Upper lobe of left lung (tissue), 6 donors: ENCODE data around the gene CXCL1. TPM values are rescaled to one million over a fixed set of nuclear protein-coding genes. Genes with fewer than 3 reads are reported as not detected.
A peak's percentile ranks its signal among the peaks of the same experiment; 100 is the strongest.

Experiments used
- ATAC-seq, 2 donors: fragments of 200-7000 bp; cut with Tn5 transposase; one replicate each; pipeline ENCODE4 v1.9.1; 2022; ENCODE audit warnings: mild to moderate bottlenecking in 2 of 2, moderate library complexity in 2 of 2; ENCODE audit not compliant: low FRiP score in 2 of 2
- DNase-seq, 2 donors: peaks; one replicate each; pipeline ENCODE4 v3.0.0-alpha.2; 2019 to 2020
- H3K27ac ChIP-seq, 4 donors: fragments of 200-600 bp; sonication (generic); one replicate each; pipeline ENCODE4 v1.5.1; 2016 to 2019
- H3K27me3 ChIP-seq, 4 donors: fragments of 200-600 bp; sonication (generic); one replicate each; pipeline ENCODE4 v1.5.1; 2017 to 2019
- H3K36me3 ChIP-seq, 4 donors: fragments of 200-600 bp; sonication (generic); one replicate each; pipeline ENCODE4 v1.5.1; 2016 to 2019
- H3K4me1 ChIP-seq, 4 donors: fragments of 200-600 bp; sonication (generic); one replicate each; pipeline ENCODE4 v1.5.1; 2018 to 2019
- H3K4me3 ChIP-seq, 4 donors: fragments of 200-600 bp; sonication (generic); one replicate each; pipeline ENCODE4 v1.5.1; 2017 to 2019; ENCODE audit warnings: mild to moderate bottlenecking in 2 of 4, moderate library complexity in 1 of 4
- H3K9me3 ChIP-seq, 4 donors: fragments of 200-600 bp; sonication (generic); one replicate each; pipeline ENCODE4 v1.5.1; 2018 to 2019
- EP300 ChIP-seq, 4 donors: sonication (generic); formaldehyde crosslinking; IDR thresholded peaks; one replicate each; pipeline ENCODE4 v1.5.1; 2017; ENCODE audit warnings: antibody characterized with exemption in 4 of 4, control low read depth in 2 of 4
- POLR2A ChIP-seq, 4 donors: fragments of 450-650 bp; IDR thresholded peaks; one replicate each; pipeline ENCODE4 v1.5.1; 2016 to 2017; ENCODE audit warnings: antibody characterized with exemption in 4 of 4, mild to moderate bottlenecking in 2 of 4
- POLR2AphosphoS5 ChIP-seq, 2 donors: sonication (generic); formaldehyde crosslinking; IDR thresholded peaks; one replicate each; pipeline ENCODE4 v1.5.1; 2017; ENCODE audit warnings: antibody characterized with exemption in 2 of 2
- WGBS, 2 donors: methylation state at CpG; one replicate each; pipeline ENCODE4 v1.1.5; 2017 to 2018; 5-methylcytosine and 5-hydroxymethylcytosine counted together
- total RNA-seq, 6 donors: library from RNA; depleted of rRNA in 4 of 6; stranded (reverse); fragments of >200 nt in 4 of 6; gene quantifications; one replicate each; pipeline versions ENCODE4 v1.1.0 to v1.2.1, GENCODE V29; 2016 to 2021
- TF ChIP-seq, protein P1 (sequence below), 6 experiments: fragments of 450-650 bp in 4 of 6; fragments of 200-600 bp in 2 of 6; sonication (generic) in 2 of 6; IDR thresholded peaks; one replicate each; pipeline ENCODE4 v1.5.1; 2016 to 2019; ENCODE audit warnings: antibody characterized with exemption in 6 of 6
- donor health status: DM: no; HTN: no; CAD: no; lungs with moderate emphysema.
- donor health status: DM: no; HTN: yes; CAD: no; lungs with severe emphysema.

The CXCL1 gene
- total RNA-seq, 6 donors from 2014 or later: 4.3 to 40.0 (median 12.1) TPM

DNA sequence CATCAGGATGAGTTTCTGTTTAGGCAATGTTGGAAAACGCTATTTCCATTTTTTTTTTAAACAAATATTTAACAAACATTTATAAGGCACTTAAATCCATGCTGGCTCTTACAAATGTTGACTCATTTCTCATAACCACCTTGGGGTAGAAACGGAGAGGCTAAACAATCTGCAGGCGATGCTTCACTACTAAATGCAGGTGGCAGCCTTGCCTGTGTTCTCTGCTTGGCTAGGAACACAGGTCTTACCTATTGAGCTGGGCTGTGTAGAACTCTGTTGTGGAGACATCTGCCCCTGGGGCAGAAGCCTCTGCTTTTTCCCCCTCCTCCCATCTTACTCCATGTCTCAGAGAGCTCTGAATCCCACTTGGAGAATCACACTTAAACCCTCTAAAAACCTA lies 1.4 kb upstream of the CXCL1 start:
- no peaks in the 10 kb centered on the region for H3K9me3 ChIP-seq
- ATAC-seq (no peak), DNase-seq (peak in 1 of 2 donors; percentile 70)
- no peaks in the 10 kb centered on the region for H3K36me3 ChIP-seq
- H3K27ac ChIP-seq: no peak overlapping the region
- WGBS, 2 donors: 64 to 73% methylated on average over 3 of the region's 3 CpGs
- H3K4me3 ChIP-seq: no peak overlapping the region
- peaks cover 16 to 32% (median 21%) of the 10 kb centered on the region in 4 donors for H3K4me1 ChIP-seq
- TF ChIP-seq, protein P1, sequence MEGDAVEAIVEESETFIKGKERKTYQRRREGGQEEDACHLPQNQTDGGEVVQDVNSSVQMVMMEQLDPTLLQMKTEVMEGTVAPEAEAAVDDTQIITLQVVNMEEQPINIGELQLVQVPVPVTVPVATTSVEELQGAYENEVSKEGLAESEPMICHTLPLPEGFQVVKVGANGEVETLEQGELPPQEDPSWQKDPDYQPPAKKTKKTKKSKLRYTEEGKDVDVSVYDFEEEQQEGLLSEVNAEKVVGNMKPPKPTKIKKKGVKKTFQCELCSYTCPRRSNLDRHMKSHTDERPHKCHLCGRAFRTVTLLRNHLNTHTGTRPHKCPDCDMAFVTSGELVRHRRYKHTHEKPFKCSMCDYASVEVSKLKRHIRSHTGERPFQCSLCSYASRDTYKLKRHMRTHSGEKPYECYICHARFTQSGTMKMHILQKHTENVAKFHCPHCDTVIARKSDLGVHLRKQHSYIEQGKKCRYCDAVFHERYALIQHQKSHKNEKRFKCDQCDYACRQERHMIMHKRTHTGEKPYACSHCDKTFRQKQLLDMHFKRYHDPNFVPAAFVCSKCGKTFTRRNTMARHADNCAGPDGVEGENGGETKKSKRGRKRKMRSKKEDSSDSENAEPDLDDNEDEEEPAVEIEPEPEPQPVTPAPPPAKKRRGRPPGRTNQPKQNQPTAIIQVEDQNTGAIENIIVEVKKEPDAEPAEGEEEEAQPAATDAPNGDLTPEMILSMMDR (IDR thresholded peaks at IDR 0.05): no peak
- no peak for TF ChIP-seq POLR2A (IDR thresholded peaks at IDR 0.05)
- H3K27me3 ChIP-seq: no peaks in the 10 kb centered on the region

DNA sequence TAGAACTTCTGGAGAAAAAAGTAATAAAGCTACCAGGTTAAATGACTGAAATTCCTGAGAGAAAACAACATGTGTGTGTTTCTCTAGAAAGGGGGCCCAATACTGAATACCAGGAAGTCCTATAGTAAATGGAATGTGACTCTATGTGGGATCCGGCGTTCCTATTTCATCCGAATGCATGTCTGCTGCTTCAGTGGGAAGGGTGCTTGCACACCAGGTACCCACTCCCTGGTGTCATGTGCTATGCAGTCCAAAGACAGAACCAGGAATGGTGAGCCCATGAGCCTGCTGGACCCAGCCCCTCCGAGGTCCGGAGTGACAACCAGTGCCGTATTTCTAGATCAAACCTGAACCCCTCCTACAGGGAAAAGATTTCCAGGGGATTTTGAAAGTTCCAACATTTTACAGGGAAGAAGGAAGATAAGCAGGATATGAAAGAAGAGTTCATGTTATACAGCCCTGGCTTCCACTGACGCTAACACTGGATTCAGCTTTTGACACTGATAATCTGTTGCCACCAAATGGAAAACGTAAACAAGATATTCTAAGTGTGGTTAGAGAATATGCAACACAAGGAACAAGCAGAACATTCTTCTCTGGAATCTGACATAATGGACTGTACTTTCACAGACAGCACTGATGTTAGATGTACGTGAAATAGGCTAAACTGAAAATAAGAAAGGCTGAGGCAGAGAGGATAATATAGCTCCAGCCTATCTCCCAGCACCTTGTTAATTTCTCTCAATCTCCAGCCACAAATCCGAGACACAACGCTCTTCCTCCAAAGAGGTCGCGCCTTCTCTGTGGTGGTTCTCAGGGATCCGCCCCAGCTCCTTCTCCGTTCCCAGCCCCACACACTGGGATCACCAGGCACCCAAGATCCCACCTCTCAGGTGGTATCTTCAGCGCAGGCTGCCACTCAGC lies 725 bp upstream of the CXCL1 start:
- no peak for DNase-seq
- no peak for TF ChIP-seq EP300 (IDR thresholded peaks at IDR 0.05)
- no peak for TF ChIP-seq POLR2AphosphoS5 (IDR thresholded peaks at IDR 0.05)
- TF ChIP-seq, protein P1 (IDR thresholded peaks at IDR 0.05): no peak
- ATAC-seq: peak in 1 of 2 donors; percentile 47
- no peaks in the 10 kb centered on the region for H3K9me3 ChIP-seq
- peak overlapping the region; percentile 50 to 68 (median 64) for H3K4me3 ChIP-seq
- H3K27ac ChIP-seq: peak overlapping the region; percentile 67 to 88 (median 86)
- peaks cover 16 to 32% (median 21%) of the 10 kb centered on the region in 4 donors for H3K4me1 ChIP-seq
- 36 to 38% methylated on average over 15 to 16 of the region's 16 CpGs for WGBS, 2 donors
- no peaks in the 10 kb centered on the region for H3K36me3 ChIP-seq
- H3K27me3 ChIP-seq: no peaks in the 10 kb centered on the region

DNA sequence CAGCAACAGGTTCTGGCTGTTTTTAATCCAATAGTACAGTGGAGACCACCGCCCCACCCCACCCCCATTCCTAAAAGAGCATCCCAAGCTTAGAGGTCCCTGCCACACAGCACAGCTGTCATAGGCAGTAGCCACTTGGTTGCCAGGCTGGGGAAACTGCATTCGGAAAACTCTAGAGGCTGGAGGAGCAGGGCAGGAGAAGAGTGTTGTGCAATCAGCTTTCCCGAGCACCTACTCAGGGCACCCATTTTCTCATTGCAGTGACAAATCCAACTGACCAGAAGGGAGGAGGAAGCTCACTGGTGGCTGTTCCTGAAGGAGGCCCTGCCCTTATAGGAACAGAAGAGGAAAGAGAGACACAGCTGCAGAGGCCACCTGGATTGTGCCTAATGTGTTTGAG lies 1.1 kb downstream of the CXCL1 start:
- whole genome bisulfite sequencing, 2 donors: 63 to 67% methylated on average over 2 to 3 of the region's 3 CpGs
- peak overlapping the region; percentile 13 to 88 (median 86) for H3K27ac ChIP-seq
- H3K9me3 ChIP-seq: no peaks in the 10 kb centered on the region
- H3K36me3 ChIP-seq: no peaks in the 10 kb centered on the region
- ATAC-seq: peak; percentile 36 to 58
- H3K4me1 ChIP-seq: peaks cover 16 to 32% (median 21%) of the 10 kb centered on the region in 4 donors
- TF ChIP-seq POLR2A (IDR thresholded peaks at IDR 0.05) (peak in 1 of 4 donors; percentile 50), POLR2AphosphoS5 (IDR thresholded peaks at IDR 0.05) (peak; percentile 19 to 40)
- TF ChIP-seq, protein P1 (IDR thresholded peaks at IDR 0.05): no peak
- H3K27me3 ChIP-seq: no peaks in the 10 kb centered on the region
- peak overlapping the region in 3 of 4 donors; percentile 50 to 68 (median 67) for H3K4me3 ChIP-seq
- peak in 1 of 2 donors; percentile 87 for DNase-seq

DNA sequence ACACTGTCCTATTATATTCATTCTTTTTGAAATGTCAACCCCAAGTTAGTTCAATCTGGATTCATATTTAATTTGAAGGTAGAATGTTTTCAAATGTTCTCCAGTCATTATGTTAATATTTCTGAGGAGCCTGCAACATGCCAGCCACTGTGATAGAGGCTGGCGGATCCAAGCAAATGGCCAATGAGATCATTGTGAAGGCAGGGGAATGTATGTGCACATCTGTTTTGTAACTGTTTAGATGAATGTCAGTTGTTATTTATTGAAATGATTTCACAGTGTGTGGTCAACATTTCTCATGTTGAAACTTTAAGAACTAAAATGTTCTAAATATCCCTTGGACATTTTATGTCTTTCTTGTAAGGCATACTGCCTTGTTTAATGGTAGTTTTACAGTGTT lies 1.6 kb downstream of the CXCL1 start:
- no peaks in the 10 kb centered on the region for H3K36me3 ChIP-seq

More for the DNA sequence above, 1.6 kb downstream of the CXCL1 start:
- TF ChIP-seq, protein P1 (IDR thresholded peaks at IDR 0.05): no peak
- no peak for TF ChIP-seq POLR2AphosphoS5 (IDR thresholded peaks at IDR 0.05)
- TF ChIP-seq POLR2A (IDR thresholded peaks at IDR 0.05): no peak
- no peak for TF ChIP-seq EP300 (IDR thresholded peaks at IDR 0.05)
- H3K4me1 ChIP-seq: peaks cover 16 to 32% (median 21%) of the 10 kb centered on the region in 4 donors
- no peaks in the 10 kb centered on the region for H3K9me3 ChIP-seq
- WGBS, 2 donors: 81 to 86% methylated on average over 1 of the region's 1 CpG
- peak overlapping the region in 2 of 4 donors; percentile 87 to 88 for H3K27ac ChIP-seq
- H3K27me3 ChIP-seq: no peaks in the 10 kb centered on the region
- peak overlapping the region in 3 of 4 donors; percentile 50 to 68 (median 67) for H3K4me3 ChIP-seq
- no peak for ATAC-seq
- DNase-seq: no peak
